ENCODE results near the gene LTA4H.

DNA sequence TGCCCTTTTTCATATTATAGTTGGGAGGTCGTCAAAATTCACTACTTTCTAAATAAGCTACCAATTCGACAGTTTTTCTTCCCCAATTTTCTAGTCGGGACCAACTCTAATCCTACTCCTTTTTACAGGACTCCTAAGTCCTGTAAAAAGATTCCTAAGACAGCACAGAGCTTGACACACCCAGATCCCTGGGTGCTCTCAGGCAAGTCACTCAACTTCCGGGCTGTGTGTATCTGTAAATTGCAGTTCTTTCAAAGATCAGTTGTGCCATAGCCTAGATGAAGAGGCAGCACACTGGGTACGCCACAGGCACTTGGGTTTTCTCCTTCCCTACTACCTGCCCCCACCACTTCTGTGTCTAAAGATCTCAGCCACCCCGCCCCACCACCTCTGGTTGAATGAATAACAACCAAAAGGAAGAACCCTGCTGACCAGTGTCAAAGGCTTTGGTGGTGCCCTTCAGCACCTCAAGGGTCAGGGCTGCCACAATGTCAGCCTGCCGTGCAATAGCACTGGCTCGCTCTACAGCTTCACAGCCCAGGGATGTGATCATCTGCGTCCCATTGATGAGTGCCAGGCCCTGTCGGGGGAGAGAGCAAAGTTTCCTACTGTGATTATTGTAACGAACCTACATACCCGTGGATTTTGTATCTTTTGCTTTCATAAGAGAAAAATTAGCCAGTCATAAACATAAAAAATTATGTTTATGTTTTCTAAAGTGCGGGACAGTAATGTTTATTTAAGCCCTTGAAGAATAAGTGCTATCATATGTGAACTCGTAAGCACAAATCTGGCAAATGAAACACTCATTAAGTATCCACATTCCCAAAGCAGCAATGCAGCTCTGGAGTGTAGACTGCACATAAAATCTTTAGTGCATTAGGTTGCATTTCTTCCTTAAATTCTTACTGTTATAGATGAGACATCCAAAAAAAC is 48.5 kb downstream of the LTA4H start:
- TF ChIP-seq, protein P1, sequence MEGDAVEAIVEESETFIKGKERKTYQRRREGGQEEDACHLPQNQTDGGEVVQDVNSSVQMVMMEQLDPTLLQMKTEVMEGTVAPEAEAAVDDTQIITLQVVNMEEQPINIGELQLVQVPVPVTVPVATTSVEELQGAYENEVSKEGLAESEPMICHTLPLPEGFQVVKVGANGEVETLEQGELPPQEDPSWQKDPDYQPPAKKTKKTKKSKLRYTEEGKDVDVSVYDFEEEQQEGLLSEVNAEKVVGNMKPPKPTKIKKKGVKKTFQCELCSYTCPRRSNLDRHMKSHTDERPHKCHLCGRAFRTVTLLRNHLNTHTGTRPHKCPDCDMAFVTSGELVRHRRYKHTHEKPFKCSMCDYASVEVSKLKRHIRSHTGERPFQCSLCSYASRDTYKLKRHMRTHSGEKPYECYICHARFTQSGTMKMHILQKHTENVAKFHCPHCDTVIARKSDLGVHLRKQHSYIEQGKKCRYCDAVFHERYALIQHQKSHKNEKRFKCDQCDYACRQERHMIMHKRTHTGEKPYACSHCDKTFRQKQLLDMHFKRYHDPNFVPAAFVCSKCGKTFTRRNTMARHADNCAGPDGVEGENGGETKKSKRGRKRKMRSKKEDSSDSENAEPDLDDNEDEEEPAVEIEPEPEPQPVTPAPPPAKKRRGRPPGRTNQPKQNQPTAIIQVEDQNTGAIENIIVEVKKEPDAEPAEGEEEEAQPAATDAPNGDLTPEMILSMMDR (IDR thresholded peaks at IDR 0.05) = no peak
- TF ChIP-seq POLR2A (IDR thresholded peaks at IDR 0.05) (no peak), EP300 (IDR thresholded peaks at IDR 0.05) (no peak)

All from tibial nerve (tissue), 4 donors.